B cell (primary cell): ENCODE results near the gene NIT2. TPM values are rescaled to one million over a fixed set of nuclear protein-coding genes. Genes with fewer than 3 reads are reported as not detected.

Experiments used
- ATAC-seq: fragments of 200-7000 bp; cut with Tn5 transposase; one replicate; pipeline ENCODE4 v1.10.0; 2021; ENCODE audit warnings: low read depth, mild to moderate bottlenecking, moderate number of reproducible peaks, moderate library complexity
- CTCF ChIA-PET: fragments of 350-600 bp; sonication (Branson Sonifier 250); formaldehyde crosslinking; loops from one replicate; lab custom pipeline; 2021; ENCODE audit warnings: antibody characterized with exemption, inconsistent platforms; lab: Charles Lee
- POLR2A ChIA-PET: fragments of 350-600 bp; sonication (Branson Sonifier 250); formaldehyde crosslinking; loops from one replicate; lab custom pipeline; 2021; ENCODE audit warnings: antibody characterized with exemption; lab: Charles Lee
- DNase-seq: peaks from one replicate; pipeline ENCODE4 v3.0.0; 2013
- H2AFZ ChIP-seq: 2 replicates; pipeline ENCODE4 v1.6.1; 2012; ENCODE audit warnings: mild to moderate bottlenecking, low read depth, low read length; ENCODE audit not compliant: insufficient read depth, poor library complexity, severe bottlenecking
- H3K27ac ChIP-seq, 2 donors: 1 replicate in 1 of 2; 2 replicates in 1 of 2; pipeline ENCODE4 v1.5.1; 2012 to 2013; ENCODE audit warnings: low read length in 2 of 2, mild to moderate bottlenecking in 2 of 2, moderate library complexity in 1 of 2
- H3K27me3 ChIP-seq, 4 experiments: fragments of 200-600 bp in 1 of 4; sonication (generic) in 1 of 4; replicated peaks in 1 of 4; 1 replicate in 2 of 4; 2 replicates in 2 of 4; pipeline versions ENCODE4 v1.6.1 to v1.7.0; 2013 to 2016; ENCODE audit warnings: low read length in 3 of 4, mild to moderate bottlenecking in 2 of 4, mixed read lengths in 1 of 4, moderate library complexity in 1 of 4; ENCODE audit not compliant: insufficient read depth in 4 of 4, control insufficient read depth in 3 of 4; ENCODE audit errors: control extremely low read depth in 1 of 4
- H3K36me3 ChIP-seq, 2 experiments: replicated peaks in 1 of 2; 1 replicate in 1 of 2; 2 replicates in 1 of 2; pipeline versions ENCODE4 v1.6.1 to v1.7.1; 2013; ENCODE audit warnings: low read length in 1 of 2; ENCODE audit not compliant: insufficient read depth in 2 of 2, control insufficient read depth in 1 of 2; ENCODE audit errors: control extremely low read depth in 1 of 2, extremely low read depth in 1 of 2
- H3K4me1 ChIP-seq, 2 donors: fragments of 200-600 bp in 1 of 2; sonication (generic) in 1 of 2; 1 replicate in 1 of 2; 2 replicates in 1 of 2; pipeline versions ENCODE4 v1.5.1 to v1.6.1; 2013 to 2017; ENCODE audit warnings: low read length in 2 of 2; ENCODE audit not compliant: control insufficient read depth in 2 of 2, insufficient read depth in 2 of 2
- H3K4me2 ChIP-seq: replicated peaks from 2 replicates; pipeline ENCODE3; 2012; ENCODE audit warnings: mild to moderate bottlenecking, low read depth, low read length; ENCODE audit not compliant: poor library complexity, severe bottlenecking
- H3K4me3 ChIP-seq, 5 experiments: fragments of 200-600 bp in 1 of 5; sonication (generic) in 1 of 5; 1 replicate in 3 of 5; 2 replicates in 2 of 5; pipeline versions ENCODE4 v1.5.1 to v1.7.0; 2011 to 2016; ENCODE audit warnings: low read length in 4 of 5, mild to moderate bottlenecking in 4 of 5, low read depth in 2 of 5, control low read depth in 1 of 5, moderate library complexity in 1 of 5; ENCODE audit not compliant: insufficient read depth in 1 of 5; ENCODE audit errors: control extremely low read depth in 1 of 5, extremely low read depth in 1 of 5
- H3K79me2 ChIP-seq: fragments of 200-600 bp; sonication (generic); one replicate; pipeline ENCODE4 v1.6.0; 2016; ENCODE audit warnings: low read length; ENCODE audit not compliant: control insufficient read depth, insufficient read depth
- H3K9ac ChIP-seq: fragments of 200-600 bp; sonication (generic); 2 replicates; pipeline ENCODE4 v1.6.1; 2017; ENCODE audit warnings: mild to moderate bottlenecking, low read length, moderate library complexity
- H3K9me3 ChIP-seq, 3 donors: one replicate each; pipeline versions ENCODE4 v1.6.1 to v1.7.1; 2013; ENCODE audit warnings: low read length in 2 of 3; ENCODE audit not compliant: control insufficient read depth in 2 of 3, insufficient read depth in 1 of 3; ENCODE audit errors: control extremely low read depth in 1 of 3
- H4K20me1 ChIP-seq: 2 replicates; pipeline ENCODE4 v1.6.0; 2012; ENCODE audit warnings: mild to moderate bottlenecking, low read length; ENCODE audit not compliant: insufficient read depth, control insufficient read depth, poor library complexity, severe bottlenecking
- H3K27ac Mint-ChIP-seq: one replicate; pipeline ENCODE4 v1.8.0; 2021; ENCODE audit warnings: mixed read lengths
- H3K27me3 Mint-ChIP-seq: one replicate; pipeline ENCODE4 v1.8.0; 2021; ENCODE audit warnings: mixed read lengths
- H3K4me1 Mint-ChIP-seq: one replicate; pipeline ENCODE4 v1.8.0; 2021; ENCODE audit warnings: mixed read lengths
- H3K4me3 Mint-ChIP-seq: one replicate; pipeline ENCODE4 v1.8.0; 2021; ENCODE audit warnings: mixed read lengths
- H3K9me3 Mint-ChIP-seq: one replicate; pipeline ENCODE4 v1.8.0; 2022; ENCODE audit warnings: mixed read lengths; ENCODE audit not compliant: insufficient read depth
- CTCF ChIP-seq: fragments of 200-600 bp; IDR thresholded peaks from one replicate; pipeline ENCODE4 v1.8.0; 2022; ENCODE audit warnings: antibody characterized with exemption, mild to moderate bottlenecking
- EZH2 ChIP-seq: IDR thresholded peaks from 2 replicates; pipeline ENCODE4 v1.6.1; 2012; ENCODE audit warnings: borderline replicate concordance, low read depth, mild to moderate bottlenecking, moderate library complexity, low read length; ENCODE audit not compliant: insufficient read depth, poor library complexity, severe bottlenecking
- WGBS: methylation state at CpG from one replicate; pipeline ENCODE4 v1.1.5; 2013; ENCODE audit warnings: missing lambda C conversion rate; ENCODE audit not compliant: insufficient coverage; 5-methylcytosine and 5-hydroxymethylcytosine counted together
- intact Hi-C: fragments of 100-400 bp; cut with micrococcal nuclease; formaldehyde crosslinking; loops from one replicate; pipeline ENCODE4 v1.10.0; 2022
- polyA plus RNA-seq: library from polyadenylated mRNA; depleted of rRNA; stranded (reverse); fragments of >200 nt; gene quantifications from 2 replicates; pipeline ENCODE4 v1.2.3, GENCODE V29; 2012
- total RNA-seq, 2 donors: library from RNA; stranded (reverse); fragments of 120-200 nt in 1 of 2; gene quantifications; 1 replicate in 1 of 2; 2 replicates in 1 of 2; pipeline versions ENCODE4 v1.2.3 to v1.2.4, GENCODE V29; 2013 to 2022

Gene NIT2
- total and polyA plus RNA-seq, 2 donors (not counting 1 experiment from before 2014, with no cell fraction given), result 32.4 to 36.5 TPM

GRCh38 chr3:100402891-100403290, 68.3 kb downstream of the NIT2 start:
- no peak overlapping the region for H3K27ac ChIP-seq
- H3K79me2 ChIP-seq, result peaks cover 56% of the 10 kb centered on the region
- H3K9me3 Mint-ChIP-seq, result no peaks in the 10 kb centered on the region
- no peaks in the 10 kb centered on the region for H3K27me3 Mint-ChIP-seq
- ChIA-PET POLR2A (no interaction called here), CTCF (interaction anchor here (1.5 kb wide), 1 partner anchor 187 kb away, joined by 5 read pairs; no protein-coding TSS in a partner anchor)
- H3K4me2 ChIP-seq, result peak overlapping the region; percentile 87
- no peak for DNase-seq
- H3K4me1 Mint-ChIP-seq, result peaks cover 42% of the 10 kb centered on the region
- no peaks in the 10 kb centered on the region for H3K27me3 ChIP-seq
- TF ChIP-seq EZH2 (no peak), CTCF (no peak)
- H3K4me3 Mint-ChIP-seq, result no peak overlapping the region
- intact Hi-C loops, result loop anchor here (5.0 kb wide), 4 partner anchors 89 to 1811 kb away; partner anchors contain the start of genes CPOX and TMEM45A
- no peaks in the 10 kb centered on the region for H3K36me3 ChIP-seq
- H3K4me1 ChIP-seq, result peaks cover 18 to 22% of the 10 kb centered on the region in 2 donors
- no peak overlapping the region for H3K9ac ChIP-seq
- no peaks in the 10 kb centered on the region for H3K9me3 ChIP-seq
- WGBS, result no CpG with 5 or more reads among the region's 2 CpGs
- H2AFZ ChIP-seq, result no peak overlapping the region
- H3K4me3 ChIP-seq, result no peak overlapping the region
- no peak overlapping the region for H3K27ac Mint-ChIP-seq
- no peak for ATAC-seq
- peaks cover 11% of the 10 kb centered on the region for H4K20me1 ChIP-seq

- Histone ChIP-seq H3K4me1 (peaks cover 18 to 22% of the 10 kb centered on the region in 2 donors), H2AFZ (no peak overlapping the region), H3K79me2 (peaks cover 52% of the 10 kb centered on the region), H3K9me3 (peaks cover 0 to 5% (median 0%) of the 10 kb centered on the region in 3 donors), H3K27me3 (no peaks in the 10 kb centered on the region), H4K20me1 (peaks cover 11% of the 10 kb centered on the region), H3K4me2 (no peak overlapping the region), H3K9ac (no peak overlapping the region), H3K36me3 (no peaks in the 10 kb centered on the region), H3K4me3 (no peak overlapping the region), H3K27ac (no peak overlapping the region)
- no peak overlapping the region for H3K4me3 Mint-ChIP-seq
- CTCF ChIA-PET, result no interaction called here
- no peaks in the 10 kb centered on the region for H3K9me3 Mint-ChIP-seq
- TF ChIP-seq EZH2 (no peak), CTCF (no peak)
- peaks cover 38% of the 10 kb centered on the region for H3K4me1 Mint-ChIP-seq
- WGBS, result 96% methylated on average over 3 of the region's 5 CpGs
- H3K27ac Mint-ChIP-seq, result no peak overlapping the region
- intact Hi-C loops, result loop anchor here (5.0 kb wide), 4 partner anchors 89 to 1811 kb away; partner anchors contain the start of genes CPOX and TMEM45A
- DNase-seq (no peak), ATAC-seq (no peak)
- POLR2A ChIA-PET, result no interaction called here
- no peaks in the 10 kb centered on the region for H3K27me3 Mint-ChIP-seq
Measured at GRCh38 chr3:100403362-100404249, 69.0 kb downstream of the NIT2 start.
